Stromal cell of bone marrow (primary cell): ENCODE measurements around the gene TNFRSF13B.
"Not testable (repeated sequence)": the region's sequence is repeated elsewhere in the genome, so short reads cannot be mapped to it uniquely, and the experiment has no call there.

Experiments used
- DNase-seq: peaks from one replicate; pipeline ENCODE4 v3.0.0-alpha.2; 2012; ENCODE audit warnings: low read depth

The TNFRSF13B gene

DNA sequence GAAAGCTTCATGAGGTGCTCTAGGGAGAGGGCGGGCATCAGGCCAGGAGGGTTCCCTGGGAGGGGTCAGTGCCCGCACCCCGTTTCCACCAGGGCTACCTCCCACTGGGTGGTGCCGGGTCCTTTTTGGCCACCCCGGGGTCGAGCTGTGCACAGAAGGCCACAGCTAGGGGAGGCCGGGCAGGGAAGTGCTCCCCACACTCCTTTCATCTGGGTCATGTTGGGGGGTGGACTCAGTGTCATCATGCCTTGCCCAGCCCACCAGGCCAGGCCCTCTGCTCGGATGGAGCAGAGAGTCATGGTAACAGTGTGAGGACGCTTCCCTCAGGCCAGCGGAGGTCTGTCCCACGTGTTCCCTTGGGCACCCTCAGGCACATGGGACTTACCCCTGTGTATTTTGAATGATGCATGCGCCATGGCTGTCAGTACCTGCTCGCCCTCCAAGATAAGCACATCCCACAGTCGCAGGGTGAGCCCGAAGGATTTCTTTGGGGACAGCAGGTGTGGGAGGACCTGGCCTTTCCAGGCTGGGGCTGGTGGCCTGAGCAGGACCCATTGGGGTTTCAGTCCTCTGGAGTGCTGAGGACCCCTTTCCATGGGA is 46.4 kb downstream of the TNFRSF13B start:
- DNase-seq, result no peak

GRCh38 chr17:16924696-16925440 is 47.0 kb downstream of the TNFRSF13B start:
- no peak for DNase-seq

- no peak for DNase-seq
Measured at GRCh38 chr17:16923904-16924695, 47.8 kb downstream of the TNFRSF13B start.

DNA sequence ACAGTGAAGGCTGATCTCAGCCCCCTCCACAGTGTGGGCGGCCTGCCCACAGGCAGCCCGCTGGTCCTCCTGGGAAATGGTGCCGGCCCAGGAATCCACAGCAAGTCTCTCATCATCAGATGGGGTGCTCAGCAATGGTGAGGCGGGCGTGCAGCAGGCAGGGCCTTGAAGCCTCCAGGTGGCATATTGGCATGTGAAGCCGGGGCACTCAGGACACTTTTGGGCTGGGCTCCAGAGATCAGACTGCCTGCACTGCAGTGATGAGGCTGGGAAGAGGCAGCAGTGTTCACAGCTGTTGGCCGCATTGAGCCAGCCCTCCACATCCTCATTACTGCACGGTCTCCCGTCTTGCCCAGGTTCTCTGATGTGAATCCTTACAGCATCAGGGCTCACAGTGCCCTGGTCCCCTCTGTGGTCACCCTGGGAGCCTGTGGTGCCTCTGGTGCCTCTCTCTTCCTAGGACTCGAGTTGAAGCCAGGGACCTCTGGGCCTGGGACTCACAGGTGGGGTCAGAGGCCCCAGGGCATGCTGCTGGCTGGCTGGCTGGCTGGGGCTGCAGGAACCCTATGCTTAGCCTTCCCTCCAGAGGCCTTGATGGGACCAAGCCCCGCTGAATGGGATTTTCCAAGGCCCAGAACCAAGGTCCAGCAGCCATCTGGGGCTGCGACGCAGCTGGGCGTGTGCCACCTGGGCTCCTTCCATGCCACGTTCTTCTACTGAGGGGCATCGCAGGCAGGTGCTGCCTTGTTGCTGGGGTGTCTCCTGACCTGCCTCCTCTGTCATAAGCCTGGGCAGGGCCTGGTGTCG is 48.6 kb downstream of the TNFRSF13B start:
- DNase-seq, result no peak

GRCh38 chr17:16922386-16923096 is 49.4 kb downstream of the TNFRSF13B start:
- DNase-seq, result no peak

GRCh38 chr17:16921451-16921850 is 50.5 kb downstream of the TNFRSF13B start:
- not testable (repeated sequence) for DNase-seq

DNA sequence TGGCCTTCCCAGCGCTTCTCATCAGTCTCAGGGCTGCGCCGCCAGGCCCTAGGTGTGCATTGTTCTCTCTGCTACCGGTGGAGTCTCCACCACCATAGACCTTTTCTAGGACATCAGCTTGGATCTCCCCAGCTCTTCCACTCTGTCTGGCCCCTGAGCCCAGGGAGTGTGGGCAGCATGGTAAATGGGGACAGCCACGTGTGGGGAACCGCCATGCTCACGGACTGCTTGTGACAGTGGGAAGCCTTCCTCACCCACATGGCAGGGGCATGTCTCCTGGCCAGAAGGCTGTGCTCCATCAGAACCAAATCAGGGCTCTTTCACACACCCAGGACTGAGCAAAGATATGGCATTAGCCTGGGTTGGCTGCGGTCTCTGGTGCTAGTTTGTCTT is 51.3 kb downstream of the TNFRSF13B start:
- no peak for DNase-seq

GRCh38 chr17:16919663-16920627 is 52.0 kb downstream of the TNFRSF13B start:
- DNase-seq, result no peak

DNA sequence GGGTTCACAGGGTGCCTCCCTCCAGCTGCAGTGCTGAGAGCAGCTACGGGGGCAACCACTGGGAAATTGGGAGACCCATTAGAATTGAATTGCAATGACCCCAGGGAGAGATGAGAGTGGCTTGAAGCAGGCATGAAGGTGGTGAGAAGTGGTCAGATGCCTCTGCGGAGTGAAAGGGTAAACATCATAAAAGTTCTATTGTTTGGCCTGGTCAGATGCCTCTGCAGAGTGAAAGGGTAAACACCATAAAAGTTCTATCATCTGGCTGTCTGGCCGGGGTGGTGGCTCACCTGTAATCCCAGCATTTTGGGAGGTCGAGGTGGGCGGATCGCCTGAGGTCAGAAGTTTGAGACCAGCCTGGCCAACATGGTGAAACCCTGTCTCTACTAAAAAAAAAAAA is 53.5 kb downstream of the TNFRSF13B start:
- no peak for DNase-seq

DNA sequence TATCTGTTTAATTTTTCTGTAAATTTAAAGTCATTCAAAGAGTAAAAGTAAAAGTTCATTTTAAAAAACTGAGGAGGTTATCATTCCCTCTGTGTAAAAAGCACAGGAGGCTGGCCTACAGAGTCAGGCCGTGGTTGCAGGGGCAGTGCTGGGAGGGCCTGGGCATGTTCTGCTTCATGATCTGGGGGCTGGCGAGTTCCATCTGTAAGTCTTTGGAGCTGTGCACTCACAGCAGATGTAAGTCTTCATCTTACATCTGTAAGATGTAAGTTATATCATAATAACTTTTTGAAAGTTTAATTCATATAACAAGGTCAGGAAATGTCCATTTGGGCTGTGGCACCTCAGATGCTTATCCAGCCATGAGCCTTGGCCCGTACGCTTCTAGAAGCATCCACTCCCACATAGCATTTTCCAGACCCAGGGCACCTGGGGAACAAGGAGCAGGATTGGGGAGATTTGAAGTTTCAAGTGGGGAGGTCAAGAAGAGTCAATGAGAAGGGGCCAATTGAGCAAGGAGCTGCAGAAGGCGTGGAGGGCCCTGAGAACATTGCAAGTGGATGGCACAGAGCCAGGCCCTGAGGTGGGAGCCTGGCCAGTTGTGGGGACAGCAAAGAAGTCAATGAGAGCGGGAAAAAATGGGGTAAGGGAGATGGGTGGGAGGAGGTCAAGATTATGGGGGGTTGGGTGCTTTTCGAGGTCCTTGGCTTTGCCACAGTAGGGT is 54.1 kb downstream of the TNFRSF13B start:
- DNase-seq, result no peak

- no peak for DNase-seq
Measured at GRCh38 chr17:16916557-16916920, 55.4 kb downstream of the TNFRSF13B start.

GRCh38 chr17:16915752-16916556 is 56.0 kb downstream of the TNFRSF13B start:
- peak; percentile 20 for DNase-seq

DNA sequence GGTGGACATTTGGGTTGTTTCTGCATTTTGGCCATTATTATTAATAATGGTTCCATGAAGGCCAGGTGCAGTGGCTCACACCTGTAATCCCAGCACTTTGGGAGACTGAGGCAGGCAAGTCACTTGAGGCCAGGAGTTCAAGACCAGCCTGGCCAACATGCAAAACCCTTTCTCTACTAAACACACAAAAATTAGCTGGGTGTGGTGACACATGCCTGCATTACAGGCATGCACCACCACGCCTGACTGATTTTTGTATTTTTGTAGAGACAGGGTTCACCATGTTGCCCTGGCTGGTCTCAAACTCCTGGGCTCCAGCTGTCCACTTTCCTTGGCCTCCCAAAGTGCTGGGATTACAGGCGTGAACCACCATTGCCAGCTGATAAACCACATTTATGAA is 58.5 kb downstream of the TNFRSF13B start:
- no peak for DNase-seq

GRCh38 chr17:16912021-16912962 is 59.6 kb downstream of the TNFRSF13B start:
- DNase-seq, result no peak

DNA sequence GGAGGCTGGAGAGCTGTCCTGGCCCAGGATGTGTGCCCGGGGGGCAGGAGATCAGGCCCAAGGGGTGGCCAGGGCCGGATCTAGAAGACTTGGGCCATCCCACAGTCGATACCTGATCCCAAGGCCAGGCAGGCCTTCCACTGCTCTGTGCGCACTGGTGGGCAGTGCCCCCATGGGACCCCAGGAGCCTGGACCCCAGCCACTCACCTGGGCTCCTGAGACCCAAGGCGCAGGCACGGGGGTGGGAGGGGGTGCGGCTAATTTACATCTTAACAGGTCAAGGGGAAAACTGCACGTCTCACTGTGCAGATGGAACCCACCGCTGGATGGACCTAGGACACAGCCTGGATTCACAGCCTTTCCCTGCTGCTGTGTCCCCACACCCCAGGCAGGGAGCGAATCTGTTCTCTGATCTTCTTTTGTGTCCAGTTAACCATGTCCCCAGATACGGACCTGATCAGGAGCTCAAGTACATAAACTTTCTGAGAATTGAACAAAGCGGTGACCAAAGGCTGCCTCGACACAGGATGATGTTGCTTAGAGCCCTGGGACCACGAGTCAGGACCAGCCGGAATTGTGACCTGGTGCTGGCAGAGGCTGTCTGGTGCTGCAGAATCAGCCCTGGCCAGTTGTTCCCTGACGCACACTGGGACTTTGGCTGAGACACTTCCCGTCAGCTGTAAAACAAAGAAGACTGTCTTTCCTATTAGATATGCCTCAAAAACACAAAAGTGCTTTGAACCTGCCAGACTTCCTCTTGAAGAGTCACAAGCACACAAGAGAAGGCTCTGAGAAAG is 60.6 kb downstream of the TNFRSF13B start:
- no peak for DNase-seq

DNA sequence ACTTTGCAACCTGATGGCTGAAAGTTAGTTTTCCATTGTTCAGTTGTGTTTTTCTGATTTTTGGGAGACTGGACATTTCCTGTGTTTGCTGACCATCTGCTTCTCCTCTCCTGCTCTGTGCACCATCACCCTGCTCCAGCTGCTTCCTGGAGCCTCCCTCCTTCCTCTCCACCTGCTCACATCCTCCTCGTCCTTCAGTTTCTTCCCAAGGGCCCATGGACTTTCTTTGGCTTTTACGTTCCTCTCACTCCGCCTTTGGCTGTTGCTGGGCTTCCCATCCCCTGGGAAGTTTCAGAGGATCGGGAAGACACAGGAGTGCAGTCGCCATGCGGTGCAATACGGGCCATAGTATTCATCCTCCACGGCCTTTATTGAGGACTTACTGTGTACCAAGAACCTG is 61.6 kb downstream of the TNFRSF13B start:
- no peak for DNase-seq
